HG03064 (cell line): Measurements from ENCODE around the gene SLC29A4.
"Not testable (repeated sequence)": the region's sequence is repeated elsewhere in the genome, so short reads cannot be mapped to it uniquely, and the experiment has no call there.

Experiments used
- ATAC-seq: cut with Tn5 transposase; IDR thresholded peaks from one replicate; pipeline ENCODE4 v1.9.1; 2021; ENCODE audit warnings: low read depth; ENCODE audit not compliant: unreplicated experiment

Gene SLC29A4

DNA sequence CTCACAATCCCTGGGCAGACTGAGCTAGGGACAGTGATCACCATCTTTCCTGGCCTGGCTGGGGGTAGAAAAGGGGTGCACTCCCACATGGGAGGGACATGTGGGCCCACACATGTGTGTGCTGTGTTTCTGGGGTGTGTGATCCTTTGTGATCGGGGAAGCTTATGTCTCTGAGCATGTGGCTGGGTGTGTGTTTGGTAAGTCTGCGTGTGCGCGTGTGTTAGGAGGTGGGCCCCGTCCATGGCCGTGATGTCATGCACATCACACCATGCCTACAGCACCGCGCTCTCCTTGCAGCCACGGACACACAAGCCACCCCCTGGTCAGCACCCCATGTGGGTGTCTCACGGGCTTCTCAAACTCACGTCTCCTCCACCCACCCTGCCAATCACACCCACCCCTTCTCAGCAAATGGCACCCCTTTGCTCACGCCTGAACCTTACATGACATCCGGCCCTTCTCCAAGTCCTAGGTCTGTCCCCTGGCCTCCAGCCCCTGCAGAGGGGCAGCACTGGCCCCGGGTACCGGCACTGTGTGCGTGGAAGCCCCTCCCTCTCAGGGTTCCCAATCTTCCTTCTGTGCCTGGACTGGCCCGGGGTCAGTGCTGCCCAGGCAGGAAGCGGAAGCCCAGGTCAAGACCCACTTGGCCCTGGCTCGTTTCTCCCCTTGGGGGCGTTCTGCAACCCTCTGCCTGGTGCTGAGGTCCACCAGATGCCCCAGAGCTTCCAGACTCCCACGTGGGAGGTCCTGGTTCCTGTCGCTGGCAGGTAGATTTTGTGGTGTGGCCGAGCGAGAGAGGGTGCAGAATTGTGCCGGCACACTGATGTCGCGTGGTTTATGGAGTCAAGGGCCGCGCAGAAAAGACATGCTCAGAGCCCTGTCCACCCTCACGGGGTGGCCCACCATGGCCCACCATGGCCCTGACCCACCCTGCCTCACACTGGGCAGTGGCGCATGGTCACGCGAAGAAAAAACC, 12.6 kb downstream of the SLC29A4 start:
- ATAC-seq = no peak

DNA sequence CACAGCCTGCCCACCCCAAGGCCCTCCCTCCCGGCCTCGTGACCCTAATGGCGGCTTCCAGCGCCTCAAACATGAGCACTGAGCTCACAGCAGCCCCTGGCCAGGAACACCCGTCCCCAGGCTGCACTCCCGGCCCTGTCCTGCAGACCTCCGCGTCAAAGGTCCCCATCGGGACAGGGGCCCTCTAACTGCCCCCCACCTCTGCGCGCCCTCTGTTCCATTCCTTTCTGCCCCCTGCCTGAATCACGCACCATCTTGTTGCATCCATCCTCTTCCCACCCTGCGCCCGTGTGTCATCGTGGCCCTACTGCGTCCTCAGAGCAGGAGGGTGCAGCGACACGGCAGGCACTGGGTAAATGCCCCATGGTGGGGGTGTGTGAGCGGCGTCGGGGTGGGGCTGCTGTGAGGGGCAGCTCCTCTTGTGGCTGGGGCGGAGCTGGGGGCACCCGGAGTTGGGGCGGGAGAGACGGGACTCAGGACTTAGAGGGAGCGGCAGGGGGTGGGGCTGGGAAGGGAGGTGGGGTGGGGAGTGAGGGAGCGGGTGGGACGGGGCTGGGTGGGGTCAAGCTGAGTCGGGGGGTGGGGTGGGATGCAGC, 13.4 kb downstream of the SLC29A4 start:
- ATAC-seq = no peak

- ATAC-seq = no peak
These were observed 14.0 kb downstream of the SLC29A4 start for GRCh38 chr7:5296611-5297226.

- ATAC-seq = no peak
These were observed 17.6 kb downstream of the SLC29A4 start for GRCh38 chr7:5300366-5300765.

DNA sequence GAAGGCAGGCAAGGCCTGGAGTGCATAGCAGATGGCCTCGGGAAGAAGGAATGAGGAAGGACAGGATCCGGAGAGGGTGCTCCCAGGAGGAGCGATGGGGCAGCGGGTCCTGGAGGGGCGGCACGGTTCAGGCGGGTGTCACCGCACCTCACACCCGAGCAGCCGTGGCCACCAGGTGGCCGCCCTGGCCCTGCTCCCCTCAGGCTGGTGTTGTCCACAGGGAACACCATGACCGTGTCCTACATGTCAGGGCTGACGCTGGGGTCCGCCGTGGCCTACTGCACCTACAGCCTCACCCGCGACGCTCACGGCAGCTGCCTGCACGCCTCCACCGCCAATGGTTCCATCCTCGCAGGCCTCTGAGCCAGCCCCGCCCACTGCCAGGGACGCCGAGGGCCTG, 19.8 kb downstream of the SLC29A4 start:
- no peak for ATAC-seq

DNA sequence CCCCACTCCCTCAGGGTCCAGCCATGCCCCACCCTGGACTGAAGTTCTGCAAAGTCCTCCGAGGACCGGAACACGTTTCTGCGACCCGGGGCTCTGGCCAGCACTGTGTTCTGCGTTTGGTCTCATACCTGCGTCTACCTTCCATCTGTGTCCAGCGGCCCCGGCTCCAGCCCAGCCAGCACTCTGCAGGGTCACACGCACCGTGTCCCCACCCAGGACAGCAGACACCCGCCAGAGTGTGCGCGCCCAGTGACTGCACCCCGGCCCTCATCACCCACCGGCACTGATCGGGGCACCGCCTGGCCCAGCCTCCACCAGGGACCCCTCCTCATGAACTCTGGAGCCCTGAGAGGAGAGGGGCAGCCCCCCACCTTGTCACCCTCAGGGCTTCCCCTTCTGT, 20.3 kb downstream of the SLC29A4 start:
- ATAC-seq = no peak

DNA sequence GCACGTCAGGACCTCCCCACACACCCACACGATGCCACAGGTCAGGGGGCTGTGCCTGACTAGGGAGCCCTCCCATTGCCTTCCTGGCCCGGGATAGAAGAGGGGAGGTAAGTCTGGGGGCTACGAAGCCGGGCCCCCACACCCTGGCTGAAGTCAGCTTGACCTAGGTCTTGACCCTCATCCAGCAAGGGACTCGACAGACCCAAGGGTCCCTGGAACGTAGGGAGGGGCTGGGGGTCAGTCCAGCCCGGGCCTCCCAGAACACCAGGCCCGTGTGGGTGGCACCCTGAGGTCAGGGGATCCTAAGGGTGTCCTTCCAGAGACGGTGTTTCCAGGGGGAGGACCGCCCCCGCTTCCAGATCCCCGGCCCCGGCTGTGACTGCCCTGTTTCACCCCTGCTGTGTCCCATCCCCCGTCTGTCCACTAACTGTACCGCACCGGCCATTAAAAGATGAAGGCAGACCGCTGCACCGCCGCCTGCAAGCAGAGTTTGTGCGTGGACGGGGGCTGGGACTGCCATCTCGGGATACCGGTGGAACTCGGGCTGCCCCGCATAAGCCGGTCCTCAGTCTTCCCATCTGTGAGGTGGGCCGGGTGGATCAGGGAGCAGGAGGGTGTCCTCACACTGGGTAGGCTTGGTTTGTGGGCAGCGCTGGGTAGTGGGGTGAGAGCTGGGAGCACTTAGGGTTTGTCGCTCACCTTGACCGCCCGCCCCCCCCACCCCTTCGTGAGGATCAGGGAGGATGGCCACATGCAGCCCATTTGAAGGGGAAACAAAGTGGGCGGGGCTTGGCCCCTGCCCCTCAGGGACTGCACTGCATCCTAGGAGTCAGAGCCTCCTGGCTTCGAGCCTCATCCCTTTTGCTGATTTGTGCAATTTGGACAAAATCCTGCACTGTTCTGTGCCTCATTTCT, 21.1 kb downstream of the SLC29A4 start:
- no peak for ATAC-seq

DNA sequence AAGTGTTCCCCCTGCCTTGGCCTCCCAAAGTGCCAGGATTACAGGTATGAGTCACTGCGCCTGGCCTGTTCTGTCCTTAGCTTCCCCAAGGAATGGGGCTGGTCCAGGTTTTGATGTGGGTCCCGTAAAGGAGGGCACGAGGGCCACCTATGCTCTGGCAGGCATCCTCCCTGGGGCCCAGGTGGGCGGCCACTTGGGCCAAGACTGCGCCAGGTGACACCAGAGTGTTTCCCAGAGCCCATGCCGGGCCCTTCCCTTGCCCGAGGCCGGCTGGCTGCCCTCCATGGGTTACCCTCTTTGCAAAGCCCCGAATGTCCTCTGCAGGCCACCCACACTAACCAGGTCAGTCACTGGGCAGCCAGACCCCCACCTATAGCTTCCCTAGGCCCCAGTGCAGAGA, 22.3 kb downstream of the SLC29A4 start:
- ATAC-seq = not testable (repeated sequence)

DNA sequence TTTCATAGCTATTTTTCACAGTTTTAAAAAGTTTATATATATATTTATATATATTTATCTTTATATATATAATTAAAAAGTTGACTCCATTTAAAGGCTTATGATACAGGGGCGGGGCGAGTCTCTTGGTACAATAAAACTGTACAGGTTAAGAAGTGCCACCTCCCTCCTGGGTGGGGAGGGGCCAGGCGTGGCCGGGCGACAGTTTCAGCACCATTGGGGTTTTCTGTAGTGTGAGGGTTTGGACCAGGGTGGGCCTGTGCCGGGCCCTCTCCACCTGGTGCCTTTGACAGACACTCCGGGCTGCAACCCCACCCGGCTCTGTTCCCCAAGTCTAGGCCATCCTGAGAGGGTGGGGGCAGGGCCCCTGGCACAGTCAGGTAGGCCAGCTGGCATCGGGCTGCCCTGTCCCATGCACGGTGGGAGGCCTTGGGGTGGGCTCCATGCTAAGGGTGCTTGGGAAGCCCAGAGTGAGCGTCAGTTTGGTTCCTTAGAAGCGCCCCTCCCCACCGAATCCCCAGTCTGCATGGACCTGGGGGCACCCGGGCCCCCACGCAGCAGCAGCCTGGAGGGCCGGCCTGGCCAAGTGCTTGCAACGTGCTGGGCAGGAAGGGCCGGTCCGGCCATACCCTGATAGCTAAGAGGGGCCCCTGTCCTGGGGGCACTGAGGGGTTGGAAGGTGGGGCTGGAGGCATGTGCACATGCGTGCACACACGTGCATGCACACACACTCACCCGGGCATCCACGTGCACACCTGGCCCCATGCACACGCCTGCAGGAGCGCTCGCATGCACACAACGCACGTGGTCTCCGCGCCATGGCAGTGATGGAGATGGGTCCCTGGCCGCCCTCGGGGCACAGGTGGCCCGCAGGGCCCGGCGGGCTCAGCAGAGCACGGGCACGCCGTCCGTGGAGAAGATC, 24.7 kb downstream of the SLC29A4 start:
- ATAC-seq = not testable (repeated sequence)

- no peak for ATAC-seq
These were observed 26.4 kb downstream of the SLC29A4 start for GRCh38 chr7:5309146-5309545.

GRCh38 chr7:5310822-5311405, 28.2 kb downstream of the SLC29A4 start:
- ATAC-seq = no peak

DNA sequence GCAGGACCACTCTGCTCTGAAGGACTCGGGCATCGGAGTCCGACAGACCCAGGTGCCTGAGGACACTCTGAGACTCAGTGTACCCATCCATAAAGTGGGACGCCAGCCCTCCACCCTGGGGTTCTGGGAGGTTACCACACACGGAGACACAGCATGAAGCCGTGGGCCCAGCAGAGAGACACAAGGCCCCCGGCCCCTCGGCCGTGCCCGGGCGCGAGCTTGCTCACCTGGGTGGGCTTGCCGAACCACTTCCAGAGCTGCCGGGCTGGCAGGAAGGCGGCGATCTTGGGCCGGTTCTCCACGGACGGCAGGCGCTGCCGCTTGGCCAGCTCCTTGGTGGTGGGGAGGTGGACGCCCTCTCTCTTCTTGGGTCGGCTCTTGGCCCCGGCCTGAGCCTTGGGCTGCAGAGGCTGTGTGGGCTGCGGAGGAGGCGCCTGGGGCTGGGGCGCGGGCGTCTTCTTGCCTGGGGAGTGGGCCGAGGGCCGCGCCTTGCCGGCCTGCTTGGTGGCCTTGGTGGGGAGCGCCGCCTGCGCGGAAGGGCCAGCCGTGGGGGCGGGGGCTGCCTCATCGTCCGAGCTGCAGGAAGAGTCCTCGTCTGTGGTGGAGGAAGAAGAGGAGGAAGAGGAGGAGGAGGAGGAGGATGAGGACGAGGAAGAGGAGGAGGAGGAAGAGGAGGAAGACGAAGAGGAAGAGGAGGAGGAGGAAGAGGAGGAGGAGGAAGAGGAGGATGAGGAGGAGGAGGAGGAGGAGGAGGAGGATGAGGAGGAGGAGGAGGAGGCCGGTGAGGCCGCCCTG, 29.7 kb downstream of the SLC29A4 start:
- not testable (repeated sequence) for ATAC-seq

DNA sequence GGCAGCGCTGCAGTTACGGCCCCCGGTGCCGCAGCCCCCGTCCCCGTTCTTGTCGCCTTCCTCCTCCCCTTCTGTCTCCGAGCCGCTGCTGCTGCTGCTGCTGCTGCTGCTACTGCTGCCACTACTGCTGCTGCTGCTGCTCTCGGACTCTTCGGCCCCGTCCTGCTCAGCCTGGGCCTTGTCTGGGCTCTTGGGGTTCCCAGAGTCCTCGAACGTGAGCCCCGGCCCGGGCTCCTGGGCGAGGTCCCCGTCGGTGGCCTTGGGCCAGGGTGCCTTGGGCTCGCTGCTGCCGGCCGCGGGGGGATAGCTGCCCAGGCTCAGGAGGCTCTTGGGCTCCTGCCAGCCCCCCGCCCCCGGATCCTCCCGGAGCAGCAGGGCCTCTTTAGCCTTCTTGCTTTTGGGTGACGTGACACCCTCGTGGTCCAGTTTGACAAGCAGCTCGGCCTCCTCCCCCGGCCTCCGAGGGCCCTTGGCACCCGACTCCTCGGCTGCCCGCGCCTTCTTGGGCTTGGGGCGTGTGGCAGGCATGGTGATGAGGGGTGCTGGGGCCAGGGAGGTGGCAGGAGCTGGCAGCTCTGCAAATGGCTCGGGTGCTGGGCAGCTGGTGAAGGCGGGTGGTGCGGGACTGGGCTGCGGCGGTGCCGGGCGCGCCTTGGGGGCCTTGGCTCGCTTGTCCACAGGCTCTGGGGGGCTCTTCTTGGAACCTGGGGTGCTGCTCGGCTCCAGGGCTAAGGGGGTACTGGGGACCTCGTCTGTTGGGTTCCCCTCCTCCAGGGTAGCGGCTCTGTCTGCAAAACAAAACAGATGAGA, 30.5 kb downstream of the SLC29A4 start:
- not testable (repeated sequence) for ATAC-seq

DNA sequence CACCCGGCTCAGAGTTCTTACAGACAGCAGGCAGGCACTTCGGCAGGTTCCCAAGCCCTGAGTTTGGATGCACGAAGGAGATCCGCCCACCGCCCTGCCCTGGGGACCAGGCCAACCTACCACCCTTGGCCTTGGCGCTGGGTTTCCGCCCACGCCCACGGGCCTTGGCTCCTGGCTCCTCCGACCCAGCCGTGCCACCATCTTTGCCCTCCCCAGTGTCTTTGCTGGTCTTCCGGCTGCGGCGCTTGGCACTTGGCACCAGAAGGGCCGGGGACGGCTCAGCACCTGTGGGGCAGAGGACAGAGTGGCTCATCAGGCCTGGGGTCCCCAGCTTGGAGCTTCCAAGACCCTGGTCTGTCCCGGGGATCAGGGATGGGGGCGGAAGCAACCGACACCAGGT, 32.1 kb downstream of the SLC29A4 start:
- no peak for ATAC-seq

- no peak for ATAC-seq
These were observed 33.0 kb downstream of the SLC29A4 start for GRCh38 chr7:5315761-5316160.

DNA sequence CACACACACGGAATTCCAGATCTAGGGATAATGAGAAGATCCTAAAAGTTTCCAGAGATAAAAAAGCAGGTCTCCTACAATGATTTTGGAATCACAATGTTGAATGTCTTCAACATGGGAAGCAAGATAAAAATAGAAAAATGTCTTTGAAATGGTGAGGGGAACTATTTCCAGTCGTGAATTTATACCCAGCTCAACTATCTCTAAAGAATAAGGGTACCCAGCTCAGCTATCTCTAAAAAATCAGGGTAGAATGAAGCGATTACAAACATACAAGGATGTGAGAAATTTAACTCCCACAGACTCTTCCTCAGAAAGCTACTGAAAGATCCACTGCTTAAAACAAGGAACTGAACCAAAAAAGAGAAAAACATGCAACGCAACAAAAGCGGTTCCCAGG, 35.9 kb downstream of the SLC29A4 start:
- not testable (repeated sequence) for ATAC-seq

DNA sequence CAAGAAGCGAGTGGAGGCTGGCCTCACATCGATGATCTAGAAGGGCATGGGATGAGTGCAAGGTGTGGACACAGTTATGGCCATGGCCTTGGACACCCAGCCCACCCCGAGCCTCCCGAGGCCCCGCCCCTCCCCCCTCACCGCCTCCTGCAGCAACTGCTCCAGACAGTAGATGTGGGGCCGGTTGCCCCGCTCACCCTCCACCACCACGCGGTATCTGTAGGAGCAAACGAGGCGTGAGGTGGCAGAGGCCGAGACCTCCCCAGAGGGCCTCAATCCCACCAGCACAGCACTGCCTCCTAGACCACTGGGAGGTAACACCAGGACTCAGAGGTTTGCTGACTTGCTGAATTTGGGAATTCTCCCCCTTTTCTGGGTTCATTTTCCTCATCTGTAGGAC, 37.6 kb downstream of the SLC29A4 start:
- ATAC-seq = no peak
